Measurements from ENCODE around the gene QPRT.

Gene QPRT

GRCh38 chr16:29743827-29744531 lies 65.0 kb downstream of the QPRT start:
- in situ Hi-C loops (cut with MboI; ENCODE audit: low sequenced_read_pairs) = no loop called here

GRCh38 chr16:29744541-29745101 lies 65.6 kb downstream of the QPRT start:
- in situ Hi-C loops (cut with MboI; ENCODE audit: low sequenced_read_pairs) = loop anchor here (5.0 kb wide), 1 partner anchor 48 kb away; the partner anchor contains the start of gene KIF22

- in situ Hi-C loops (cut with MboI; ENCODE audit: low sequenced_read_pairs) = loop anchor here (5.0 kb wide), 1 partner anchor 47 kb away; the partner anchor contains the start of gene KIF22
Measured at GRCh38 chr16:29745121-29745852, 66.3 kb downstream of the QPRT start.

GRCh38 chr16:29745853-29746345 lies 66.9 kb downstream of the QPRT start, which contains the start of gene C16orf54:
Gene C16orf54 (minus strand): TSS chr16:29745990. CDS start chr16:29744951, 1,039 bp downstream.
- in situ Hi-C loops (cut with MboI; ENCODE audit: low sequenced_read_pairs) = loop anchor here (5.0 kb wide), 1 partner anchor 46 kb away; the partner anchor contains the start of gene KIF22

GRCh38 chr16:29746518-29746917 lies 67.5 kb downstream of the QPRT start:
- in situ Hi-C loops (cut with MboI; ENCODE audit: low sequenced_read_pairs) = loop anchor here (5.0 kb wide), 1 partner anchor 46 kb away; the partner anchor contains the start of gene KIF22

Data from HL-60/S4 (cell line).